ENCODE measurements around the gene SMS. TPM values are rescaled to one million over a fixed set of nuclear protein-coding genes. Genes with fewer than 3 reads are reported as not detected.

SMS gene
- polyA plus RNA-seq: 121 and 126 TPM in 2 replicates

DNA sequence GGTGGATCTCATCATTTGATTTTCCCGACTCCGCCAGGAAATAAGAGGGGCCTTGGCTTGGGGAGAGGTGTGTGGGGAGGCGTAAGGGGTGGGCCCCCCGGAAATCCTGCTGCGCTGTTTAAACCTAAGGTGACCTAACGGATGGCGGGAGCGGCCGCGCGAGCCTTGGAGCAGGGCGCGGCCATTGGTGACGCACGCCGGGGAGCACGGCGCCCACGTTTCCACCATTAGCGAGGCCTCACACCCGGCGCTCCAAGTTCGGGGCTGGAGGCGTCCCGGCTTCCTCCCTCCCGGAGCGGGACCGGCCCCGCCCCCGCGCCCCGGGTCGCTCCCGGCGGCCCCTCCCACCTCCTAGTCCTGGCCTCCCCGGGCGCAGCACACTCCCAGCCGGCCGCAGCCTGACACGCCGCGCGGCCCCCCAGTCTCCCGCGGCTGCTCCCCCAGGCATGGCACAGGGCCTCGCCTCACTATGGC, at the start of gene SMS:
Gene SMS, plus strand, starts transcription at position 354 of the 474 bp plus-strand sequence. Its CDS starts 116 bp downstream, at position 470.

DNA sequence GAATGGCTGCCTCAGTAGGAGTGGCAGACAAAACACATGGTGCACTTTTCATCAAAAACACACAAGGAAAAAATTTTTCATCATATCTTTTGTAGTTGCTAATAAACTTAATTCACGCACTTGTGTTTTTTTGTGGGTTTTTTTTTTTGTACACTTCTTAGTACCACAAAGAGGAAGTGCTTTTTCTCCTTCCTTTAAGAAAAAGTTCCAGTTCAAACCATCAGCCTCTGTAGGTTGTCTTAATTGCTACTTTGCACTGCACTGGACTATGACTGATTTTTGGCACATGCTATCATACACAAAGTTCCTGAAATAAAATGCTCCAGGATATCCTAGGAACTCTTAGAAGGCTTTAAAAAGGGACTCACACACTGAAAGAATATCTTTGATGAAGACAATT, 91.6 kb downstream of the SMS start, which contains the start of gene PHEX:
Gene PHEX, plus strand, starts transcription at position 242 of the 400 bp plus-strand sequence. CDS start 681 bp downstream, outside the sequence.

Other genes with a start within 250 kb of the SMS start
- gene SMPX, start 182.6 kb upstream of the SMS start, polyA plus RNA-seq: 432 and 471 TPM in 2 replicates
- 22.9 and 24.9 TPM in 2 replicates for gene MBTPS2, start 101.1 kb upstream of the SMS start, polyA plus RNA-seq
- 0.87 and 2.7 TPM in 2 replicates for gene YY2, start 84.7 kb upstream of the SMS start, polyA plus RNA-seq
- gene PHEX, start 91.6 kb downstream of the SMS start, polyA plus RNA-seq: 0.06 TPM in 1 of 2 replicates, not detected in the other